GM18511 (cell line): ENCODE results near the gene RBM47.

ENCODE experiments used
- ATAC-seq: cut with Tn5 transposase; IDR thresholded peaks from one replicate; pipeline ENCODE4 v1.9.1; 2021; ENCODE audit warnings: mild to moderate bottlenecking, moderate library complexity; ENCODE audit not compliant: unreplicated experiment

The RBM47 gene

DNA sequence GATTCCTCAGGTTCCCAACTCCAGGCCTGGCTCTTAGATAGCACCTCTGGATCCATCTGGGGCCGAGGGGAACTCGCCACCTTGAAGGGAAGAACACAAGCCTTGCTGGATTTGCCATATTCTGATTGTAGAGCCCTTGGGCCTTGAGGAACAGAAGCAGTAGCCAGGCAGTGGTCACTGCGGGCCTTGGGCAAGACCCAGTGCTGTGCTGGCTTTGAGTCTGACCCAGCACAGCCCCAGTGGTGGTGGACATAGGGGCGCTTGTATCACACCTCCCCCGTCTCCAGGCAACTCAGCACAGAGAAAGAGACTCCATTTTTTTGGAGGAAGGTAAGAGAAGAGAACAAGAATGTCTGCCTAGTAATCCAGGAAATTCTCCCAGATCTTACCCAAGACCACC, 249.0 kb downstream of the RBM47 start:
- no peak for ATAC-seq

- ATAC-seq: no peak
Measured at GRCh38 chr4:40379248-40379647, 250.4 kb downstream of the RBM47 start.

DNA sequence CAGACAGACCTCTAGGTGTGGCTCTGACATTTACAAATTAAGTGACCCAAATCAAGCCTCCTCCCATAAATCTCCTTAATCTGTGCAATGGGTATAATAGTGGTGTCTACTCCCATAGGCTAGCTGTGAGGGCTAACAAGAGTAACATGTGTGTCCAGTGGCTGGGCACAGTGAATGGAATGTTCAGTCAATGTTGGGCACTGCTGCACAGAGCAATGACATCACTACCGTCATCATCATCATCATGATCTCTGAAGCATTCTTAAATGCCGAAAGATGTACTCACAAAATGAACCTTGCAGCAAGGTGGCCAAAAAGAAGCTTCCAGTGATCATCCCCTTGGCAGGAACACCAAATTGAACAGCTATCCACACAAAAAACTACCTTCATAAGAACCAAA, 251.0 kb downstream of the RBM47 start:
- no peak for ATAC-seq

DNA sequence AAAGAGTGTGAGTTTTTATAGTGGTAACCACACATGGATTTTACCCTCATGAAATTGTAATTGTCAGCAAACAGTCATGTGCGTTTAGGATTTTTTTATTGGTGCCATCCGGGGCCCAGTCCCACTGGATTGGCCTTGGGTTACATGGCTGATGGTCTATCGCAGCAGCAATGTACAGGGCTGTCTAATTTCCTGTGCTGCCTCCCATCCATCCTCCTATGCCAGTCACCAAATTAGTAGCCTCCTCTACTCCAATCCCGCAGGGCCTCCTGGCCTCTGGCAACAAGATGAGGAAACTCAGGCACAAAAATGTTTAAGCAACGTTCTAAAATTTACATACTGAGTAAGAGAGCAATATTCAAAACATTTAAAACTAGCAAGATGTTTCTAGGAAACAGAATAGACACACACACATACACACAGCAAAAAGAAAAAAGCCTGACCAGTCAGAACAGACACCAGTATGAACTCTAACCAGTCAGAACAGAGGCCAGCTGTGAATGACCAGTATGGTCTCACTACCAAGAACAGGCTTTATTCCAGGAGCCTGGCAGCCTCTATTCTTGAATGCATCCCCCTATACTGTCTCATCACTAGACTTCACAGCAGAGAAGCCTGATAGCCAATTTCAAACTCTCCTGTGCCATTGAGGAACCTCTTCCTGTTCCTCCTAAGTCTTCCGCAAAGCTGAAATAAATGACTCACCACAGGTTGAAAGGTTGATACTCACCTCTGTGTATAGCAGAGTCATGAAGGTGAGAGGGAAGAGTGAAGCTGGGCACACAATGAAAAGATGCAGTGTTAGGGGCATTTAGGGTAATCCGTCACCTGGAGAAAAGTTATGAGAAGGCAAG, 251.9 kb downstream of the RBM47 start:
- ATAC-seq: no peak

GRCh38 chr4:40375620-40376019, 254.0 kb downstream of the RBM47 start:
- no peak for ATAC-seq

DNA sequence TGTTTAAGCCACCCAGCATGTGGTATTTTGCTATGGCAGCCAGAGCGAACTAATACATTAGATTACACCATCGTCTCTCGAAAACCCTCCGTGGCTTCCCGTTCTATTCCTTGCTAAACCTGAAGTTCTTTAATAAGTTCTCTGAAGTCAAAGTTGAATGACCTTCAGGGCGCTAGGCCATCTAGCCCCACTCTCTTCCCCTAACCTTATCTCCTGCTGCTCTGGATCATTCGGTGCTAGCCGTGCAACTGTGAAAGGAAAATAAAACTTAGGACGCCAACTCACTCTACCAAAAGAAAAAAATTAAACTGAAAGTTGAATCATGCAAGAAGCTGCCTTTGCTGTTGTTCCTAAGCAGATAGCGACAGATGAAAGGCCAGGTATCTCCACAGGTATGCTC, 254.6 kb downstream of the RBM47 start:
- ATAC-seq: no peak

GRCh38 chr4:40373636-40374035, 256.0 kb downstream of the RBM47 start:
- ATAC-seq: no peak
